ENCODE results near the gene ELF1.

ELF1 gene

GRCh38 chr13:41006306-41006705 lies 12.8 kb downstream of the ELF1 start:
- DNase-seq (ENCODE audit: low spot score) = no peak

GRCh38 chr13:41005704-41006103 lies 13.4 kb downstream of the ELF1 start:
- no peak for DNase-seq (ENCODE audit: low spot score)

- DNase-seq (ENCODE audit: low spot score) = no peak
These were observed 14.0 kb downstream of the ELF1 start for GRCh38 chr13:41004875-41005693.

- DNase-seq (ENCODE audit: low spot score) = no peak
These were observed 16.5 kb downstream of the ELF1 start for GRCh38 chr13:41002606-41003005.

- no peak for DNase-seq (ENCODE audit: low spot score)
These were observed 17.4 kb downstream of the ELF1 start for GRCh38 chr13:41001695-41002094.

GRCh38 chr13:40999416-40999815 lies 19.7 kb downstream of the ELF1 start:
- DNase-seq (ENCODE audit: low spot score) = no peak

GRCh38 chr13:40996426-40997092 lies 22.6 kb downstream of the ELF1 start:
- DNase-seq (ENCODE audit: low spot score) = no peak

- no peak for DNase-seq (ENCODE audit: low spot score)
These were observed 23.1 kb downstream of the ELF1 start for GRCh38 chr13:40995997-40996396.

- DNase-seq (ENCODE audit: low spot score) = no peak
These were observed 24.4 kb downstream of the ELF1 start for GRCh38 chr13:40994581-40995230.

GRCh38 chr13:40993987-40994386 lies 25.1 kb downstream of the ELF1 start:
- no peak for DNase-seq (ENCODE audit: low spot score)

- no peak for DNase-seq (ENCODE audit: low spot score)
These were observed 26.2 kb downstream of the ELF1 start for GRCh38 chr13:40992678-40993518.

- no peak for DNase-seq (ENCODE audit: low spot score)
These were observed 31.4 kb downstream of the ELF1 start for GRCh38 chr13:40987606-40988280.

- DNase-seq (ENCODE audit: low spot score) = no peak
These were observed 32.8 kb downstream of the ELF1 start for GRCh38 chr13:40986101-40986856.

GRCh38 chr13:40985381-40986100 lies 33.6 kb downstream of the ELF1 start:
- DNase-seq (ENCODE audit: low spot score) = no peak

GRCh38 chr13:40984668-40985366 lies 34.3 kb downstream of the ELF1 start:
- DNase-seq (ENCODE audit: low spot score) = no peak

- DNase-seq (ENCODE audit: low spot score) = no peak
These were observed 35.1 kb downstream of the ELF1 start for GRCh38 chr13:40983725-40984667.

- no peak for DNase-seq (ENCODE audit: low spot score)
These were observed 35.9 kb downstream of the ELF1 start for GRCh38 chr13:40983259-40983658.

GRCh38 chr13:40982772-40983171 lies 36.3 kb downstream of the ELF1 start:
- no peak for DNase-seq (ENCODE audit: low spot score)

Measured in putamen (tissue), 1 donor.